ENCODE results near the gene DHRS12.

Gene DHRS12

DNA sequence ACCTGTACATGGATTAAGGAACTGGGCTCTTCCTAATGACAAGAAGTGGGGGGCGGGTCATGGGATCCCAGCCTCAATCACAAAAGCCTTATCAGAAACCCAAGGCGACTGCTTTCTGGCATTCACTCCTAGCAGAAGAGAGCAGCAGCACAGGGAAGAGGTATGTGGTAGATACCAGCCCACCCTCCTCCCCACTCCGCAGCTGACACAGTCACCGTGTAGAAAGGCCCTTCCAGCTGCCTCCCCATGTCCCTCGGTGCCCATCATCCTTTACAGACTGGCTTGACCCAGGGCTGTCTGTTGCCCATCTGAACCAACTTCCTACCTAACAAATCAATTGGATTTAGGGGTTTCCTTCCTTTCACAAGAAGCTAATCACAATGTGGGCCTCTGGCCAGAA lies 3.1 kb upstream of the DHRS12 start:
- no peak for DNase-seq (ENCODE audit: low read depth)

DNA sequence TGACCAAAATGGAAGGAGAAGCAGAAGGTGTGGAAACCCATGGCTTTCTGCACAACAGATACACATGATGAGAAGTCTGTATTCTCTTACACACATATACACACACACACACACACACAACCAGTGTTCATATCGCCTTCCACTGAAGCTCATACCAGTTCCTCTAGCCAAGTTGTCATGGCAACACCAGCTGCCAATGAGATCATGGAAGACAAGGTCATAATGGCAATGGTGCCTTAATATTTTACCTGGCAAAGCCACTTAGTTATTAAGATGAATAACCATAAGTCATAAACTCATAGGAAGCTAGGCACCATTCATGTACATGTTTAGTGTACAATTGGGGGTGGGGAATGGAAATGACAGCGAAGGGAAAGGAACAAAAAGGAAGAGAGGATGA lies 2.6 kb upstream of the DHRS12 start:
- no peak for DNase-seq (ENCODE audit: low read depth)

DNA sequence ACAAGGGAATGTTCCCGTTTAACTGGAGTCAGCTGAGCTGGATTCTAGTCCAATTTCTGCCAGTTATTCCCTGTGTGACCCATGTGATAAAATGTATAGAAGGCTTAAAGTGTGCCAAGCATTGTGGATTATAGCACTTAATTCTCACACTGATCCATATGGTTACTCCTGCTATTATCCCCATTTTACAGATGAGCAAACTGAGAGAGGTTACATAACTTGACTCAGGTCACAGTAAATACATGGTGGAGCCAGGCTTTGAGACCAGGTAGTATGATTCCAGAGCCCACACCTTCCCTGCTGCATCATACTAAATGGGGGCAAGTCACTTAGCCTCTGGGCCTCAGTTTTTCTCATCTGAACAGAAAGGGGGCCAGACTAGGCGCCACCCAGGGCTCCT lies 2.0 kb upstream of the DHRS12 start:
- DNase-seq (ENCODE audit: low read depth) = no peak

DNA sequence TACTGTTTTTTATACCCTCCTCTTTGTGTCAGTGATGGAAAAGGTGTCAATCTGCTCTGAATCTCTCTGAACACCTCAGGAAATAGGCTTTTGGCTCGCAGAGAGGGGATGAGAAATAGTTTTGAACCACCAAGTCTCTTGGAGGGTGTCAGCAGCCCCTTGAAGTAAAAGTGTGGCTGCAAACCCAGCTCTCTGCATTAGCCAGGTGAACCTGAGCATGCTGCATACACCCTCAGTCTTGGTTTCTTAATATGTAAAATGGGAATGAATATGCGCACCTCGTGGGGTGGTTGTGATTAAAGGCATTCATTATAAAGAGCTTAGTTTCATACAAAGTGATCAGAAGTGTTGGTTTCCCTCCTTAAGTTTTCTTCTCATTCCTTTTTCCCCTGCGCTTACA lies 1.4 kb upstream of the DHRS12 start:
- DNase-seq (ENCODE audit: low read depth) = no peak

DNA sequence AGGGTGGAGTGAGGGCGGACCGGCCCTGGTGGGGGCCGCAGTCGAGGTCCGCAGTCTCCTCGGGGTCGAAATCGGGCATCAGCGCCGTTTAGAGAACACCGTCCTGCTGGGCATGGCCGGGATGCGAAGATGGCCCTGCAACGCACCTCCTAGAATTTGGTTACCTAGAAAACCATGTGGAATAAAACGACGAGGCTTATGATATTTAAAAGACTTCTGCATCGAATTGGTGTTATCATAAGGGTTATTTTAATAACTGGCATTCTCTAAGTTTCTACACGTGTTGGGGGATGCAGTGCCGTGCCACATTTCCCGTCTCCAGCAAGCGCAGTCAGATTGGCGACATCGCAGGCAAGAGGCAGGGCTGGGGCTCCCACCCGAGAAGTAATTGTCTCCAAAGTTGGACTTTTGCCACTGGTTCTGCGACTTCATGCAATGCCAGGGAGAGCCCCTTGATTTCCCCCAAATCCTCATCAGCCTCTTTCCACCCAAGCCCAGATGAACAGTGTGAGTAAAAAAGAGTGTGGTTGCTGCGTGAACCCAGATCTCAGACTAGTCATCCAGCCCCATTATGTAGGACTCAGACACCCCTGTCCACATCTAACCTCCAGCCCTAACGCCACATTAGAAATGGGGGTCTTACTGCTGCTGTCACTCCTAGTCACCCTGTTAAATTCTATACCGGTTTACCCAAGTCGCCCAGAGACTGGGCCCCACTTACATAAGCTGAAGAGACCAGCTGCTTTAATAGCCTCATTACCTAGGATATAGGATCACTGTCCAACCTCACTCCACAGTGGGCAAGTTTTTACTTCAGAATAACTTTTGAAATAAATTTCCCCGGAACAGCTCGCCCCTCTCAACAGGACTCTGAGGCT lies 571 bp upstream of the DHRS12 start:
- no peak for DNase-seq (ENCODE audit: low read depth)

DNA sequence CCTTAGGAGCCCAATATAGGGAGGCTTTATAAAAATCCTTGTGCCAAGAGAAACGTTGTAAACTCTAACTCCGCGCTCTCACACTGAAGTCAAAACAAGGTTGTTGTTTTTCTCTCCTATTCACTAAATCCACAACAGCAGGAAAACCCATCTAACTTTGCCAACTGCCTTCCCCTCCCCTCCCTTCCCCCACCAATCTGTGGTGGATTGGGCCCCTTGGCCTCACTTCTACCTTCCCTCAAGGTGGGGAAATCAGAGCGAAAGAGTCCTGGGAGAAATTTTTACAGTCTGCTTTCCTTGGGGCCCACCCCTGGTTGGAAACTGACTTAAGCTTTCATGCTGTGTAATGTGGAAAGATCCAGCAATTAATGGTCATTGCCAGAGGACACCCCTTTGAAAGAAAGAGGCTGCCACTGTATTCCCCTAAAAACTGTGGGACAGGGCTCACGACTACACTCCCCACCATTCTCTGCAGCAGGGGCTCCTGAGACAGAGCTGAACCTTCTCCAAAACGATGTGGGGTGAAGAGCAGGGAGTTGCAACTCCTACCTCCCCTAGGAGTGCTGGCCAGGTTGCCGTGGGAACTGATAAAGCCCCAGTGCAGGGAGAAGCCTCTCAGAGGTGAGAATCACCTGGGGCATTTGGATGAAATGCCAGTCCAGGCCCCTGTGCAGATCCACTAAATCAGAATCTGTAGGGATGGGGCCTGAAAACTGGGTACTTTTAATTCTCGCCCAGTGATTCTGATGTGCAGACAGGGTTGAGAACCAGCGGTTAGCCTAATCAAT lies 1.1 kb downstream of the DHRS12 start:
- no peak for DNase-seq (ENCODE audit: low read depth)

DNA sequence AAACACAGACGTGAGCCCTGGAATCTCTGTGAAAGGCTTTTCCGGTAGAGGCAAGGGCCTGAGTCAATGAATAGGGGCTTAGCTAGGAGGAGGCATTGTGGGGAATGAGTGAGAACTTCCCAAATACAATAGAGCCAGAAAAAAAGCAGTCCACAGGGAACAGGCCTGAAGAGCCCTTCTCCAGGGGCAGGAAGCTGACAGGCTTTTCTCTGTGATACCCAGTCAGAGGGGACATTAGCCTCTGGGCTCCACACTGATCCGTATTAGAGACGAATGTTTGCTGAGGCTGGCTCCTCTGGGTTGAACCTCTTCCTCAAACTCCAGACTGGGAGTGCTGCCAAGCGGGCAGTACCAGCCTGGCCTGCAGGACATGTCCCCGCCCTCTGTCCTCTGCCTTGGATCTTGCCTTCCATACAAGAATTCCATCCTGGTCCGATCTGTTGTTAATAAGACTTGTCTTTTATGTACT lies 2.3 kb downstream of the DHRS12 start:
- no peak for DNase-seq (ENCODE audit: low read depth)

DNA sequence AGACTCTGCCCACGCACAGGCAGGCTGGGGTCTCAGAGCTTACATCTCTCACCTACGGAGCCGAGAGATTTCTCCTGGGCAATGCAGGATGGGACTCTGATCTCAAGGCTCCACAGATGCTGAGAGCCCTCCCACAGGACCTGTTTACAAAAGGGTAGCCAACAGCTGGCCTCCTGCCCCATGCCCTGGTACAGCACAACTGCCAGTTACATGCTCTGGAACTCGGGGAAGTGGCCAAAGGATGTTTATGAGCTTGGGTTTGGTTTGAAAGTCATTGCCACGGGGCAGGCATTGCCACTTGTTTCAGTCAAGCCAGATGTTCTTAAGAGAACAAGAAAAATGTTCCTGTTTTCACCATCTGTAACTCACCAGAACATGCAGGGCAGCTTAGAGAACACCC lies 3.5 kb downstream of the DHRS12 start:
- DNase-seq (ENCODE audit: low read depth) = no peak

DNA sequence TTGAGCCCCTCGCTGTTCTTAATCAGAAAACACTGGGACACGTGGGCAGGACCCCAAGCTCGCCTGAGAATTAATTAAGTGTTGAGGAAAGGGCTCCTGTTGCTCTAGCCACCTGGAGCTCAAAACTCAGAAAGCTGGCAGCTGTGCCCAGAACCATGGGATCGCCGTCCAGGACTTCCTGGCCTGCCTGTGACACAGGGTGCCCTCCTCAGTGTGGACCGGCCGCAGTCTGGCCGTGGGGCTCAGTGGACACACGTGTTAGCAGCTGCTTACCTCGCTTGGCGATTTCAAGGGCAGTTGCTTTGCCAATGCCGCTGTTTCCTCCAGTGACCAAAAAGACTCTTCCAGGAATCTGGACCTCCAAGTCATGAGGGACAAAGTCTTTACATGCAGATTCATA lies 4.7 kb downstream of the DHRS12 start:
- DNase-seq (ENCODE audit: low read depth) = no peak

DNA sequence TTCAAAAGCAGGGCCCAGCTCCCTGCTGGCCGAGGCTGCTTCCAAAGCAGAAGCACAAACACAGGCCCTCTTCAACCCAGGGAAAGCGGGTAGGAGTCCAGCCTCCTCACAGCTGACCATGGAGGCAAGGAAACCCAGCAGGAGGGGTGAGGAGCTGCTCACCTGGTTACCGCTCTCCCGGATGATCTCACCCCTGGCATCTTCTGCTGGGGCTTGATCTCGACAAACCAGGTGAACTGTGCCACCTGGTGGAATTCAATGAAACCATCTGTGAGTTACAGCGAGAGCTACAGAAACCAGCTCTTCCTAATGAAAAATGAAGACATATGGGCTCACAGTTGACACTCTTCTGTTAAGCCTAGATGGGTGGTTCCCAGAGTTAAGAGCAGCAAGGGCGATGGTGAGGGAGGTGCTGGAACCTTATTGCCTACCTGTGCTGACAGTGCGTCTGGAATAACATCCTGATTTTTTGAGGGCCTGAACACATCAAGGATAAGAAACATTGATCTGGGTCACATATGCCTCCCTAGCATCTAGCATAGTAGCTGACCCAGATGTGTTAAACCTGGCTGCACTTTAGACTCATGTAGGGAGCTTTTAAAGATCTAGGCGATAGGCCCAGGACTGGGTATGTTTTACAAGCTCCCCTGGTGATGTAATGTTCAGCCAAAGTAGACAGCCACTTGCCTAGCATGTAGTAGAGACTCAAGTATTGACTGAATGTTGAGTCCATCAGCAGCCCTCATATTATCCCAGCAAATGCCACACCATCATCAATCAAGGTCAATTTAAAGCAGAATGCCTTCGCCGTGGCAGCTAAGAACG lies 6.1 kb downstream of the DHRS12 start:
- peak; percentile 41 for DNase-seq (ENCODE audit: low read depth)

DNA sequence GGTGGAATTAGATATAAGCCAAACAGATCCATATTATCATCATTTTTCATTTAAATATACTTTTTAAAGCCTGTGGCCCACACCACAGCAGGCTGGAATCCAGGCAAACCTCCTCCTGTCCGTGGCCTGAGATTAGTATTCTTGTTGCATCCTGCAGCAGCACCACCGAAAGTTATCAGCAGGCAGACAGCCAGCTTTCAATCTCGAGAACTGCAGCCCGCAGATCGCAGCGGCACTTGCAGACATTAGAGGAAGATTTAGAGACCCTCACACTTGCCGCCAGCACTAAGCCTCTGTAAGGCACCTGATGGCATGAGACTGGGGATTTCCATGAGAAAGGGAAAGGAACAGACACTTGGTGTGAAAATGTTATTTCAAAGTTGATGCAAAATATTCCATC lies 7.4 kb downstream of the DHRS12 start:
- no peak for DNase-seq (ENCODE audit: low read depth)

DNA sequence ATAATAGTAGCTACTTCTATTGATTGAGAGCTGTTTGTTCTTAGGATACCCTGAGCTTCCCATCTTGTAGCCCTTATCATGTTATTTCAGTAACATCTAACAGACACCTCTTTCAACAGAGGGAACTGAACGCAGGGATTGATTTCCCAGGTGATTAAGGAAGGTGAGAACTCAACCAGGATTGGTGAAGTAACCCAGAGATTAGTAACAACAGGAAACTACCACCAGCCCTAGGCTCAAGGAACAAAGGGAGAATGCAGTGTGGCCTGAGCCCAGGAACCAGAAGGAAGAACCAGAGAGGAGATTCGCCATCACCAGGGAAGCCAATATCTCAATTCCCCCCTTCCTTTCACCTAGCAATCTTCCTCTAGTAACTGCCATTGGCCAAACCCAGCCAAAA lies 8.5 kb downstream of the DHRS12 start:
- DNase-seq (ENCODE audit: low read depth) = no peak

DNA sequence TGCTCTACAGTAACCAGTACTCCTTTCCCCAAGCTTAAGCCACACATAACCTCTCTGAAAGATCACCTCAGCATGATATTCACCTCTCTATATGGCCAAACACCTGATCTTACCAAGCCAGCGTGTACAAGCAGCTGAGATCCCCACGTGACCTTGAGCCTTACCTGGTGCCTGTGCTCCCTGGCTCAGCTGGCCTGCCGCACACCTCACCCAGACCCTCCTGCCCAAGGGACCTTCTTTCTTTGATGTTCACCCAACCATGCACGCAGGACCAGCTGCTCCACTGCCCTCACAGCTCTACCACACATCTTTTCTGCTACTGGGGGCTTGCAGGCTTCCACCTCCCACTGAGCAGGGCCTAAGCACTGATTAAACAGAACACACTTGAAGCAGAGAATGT lies 9.0 kb downstream of the DHRS12 start:
- no peak for DNase-seq (ENCODE audit: low read depth)

DNA sequence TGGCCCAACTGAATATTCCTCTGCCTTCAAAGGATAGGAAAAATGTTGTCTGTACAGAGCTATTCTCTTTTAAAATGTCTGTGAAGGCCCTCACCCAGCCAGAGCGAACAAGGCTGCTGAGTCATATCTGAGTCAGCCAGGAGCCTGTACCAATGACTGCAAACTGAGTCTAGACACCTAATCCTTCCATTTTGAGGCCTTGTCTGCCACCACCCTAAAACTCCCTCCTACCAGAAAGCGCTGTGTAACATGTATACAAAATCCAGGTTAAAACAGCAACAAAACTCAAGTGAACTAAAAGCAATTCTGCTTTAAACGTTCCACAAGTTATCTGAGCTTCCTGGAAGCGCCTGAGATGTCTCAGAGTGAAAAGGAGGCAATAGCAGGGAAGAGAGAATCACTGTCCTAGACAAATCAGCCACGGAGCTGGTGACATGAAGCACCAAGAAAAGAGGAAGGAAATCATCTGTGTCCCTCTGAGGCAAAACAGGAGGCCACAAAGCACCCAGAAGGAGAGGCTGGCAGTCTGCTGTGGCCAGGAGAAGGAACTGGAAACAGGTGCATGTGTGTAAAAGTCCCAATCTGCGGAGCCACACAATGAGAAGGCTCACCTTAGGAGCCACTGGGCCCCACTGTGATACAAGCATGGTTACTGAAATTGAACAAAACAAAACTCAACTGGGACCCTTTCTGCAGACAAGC lies 10.2 kb downstream of the DHRS12 start:
- no peak for DNase-seq (ENCODE audit: low read depth)

DNA sequence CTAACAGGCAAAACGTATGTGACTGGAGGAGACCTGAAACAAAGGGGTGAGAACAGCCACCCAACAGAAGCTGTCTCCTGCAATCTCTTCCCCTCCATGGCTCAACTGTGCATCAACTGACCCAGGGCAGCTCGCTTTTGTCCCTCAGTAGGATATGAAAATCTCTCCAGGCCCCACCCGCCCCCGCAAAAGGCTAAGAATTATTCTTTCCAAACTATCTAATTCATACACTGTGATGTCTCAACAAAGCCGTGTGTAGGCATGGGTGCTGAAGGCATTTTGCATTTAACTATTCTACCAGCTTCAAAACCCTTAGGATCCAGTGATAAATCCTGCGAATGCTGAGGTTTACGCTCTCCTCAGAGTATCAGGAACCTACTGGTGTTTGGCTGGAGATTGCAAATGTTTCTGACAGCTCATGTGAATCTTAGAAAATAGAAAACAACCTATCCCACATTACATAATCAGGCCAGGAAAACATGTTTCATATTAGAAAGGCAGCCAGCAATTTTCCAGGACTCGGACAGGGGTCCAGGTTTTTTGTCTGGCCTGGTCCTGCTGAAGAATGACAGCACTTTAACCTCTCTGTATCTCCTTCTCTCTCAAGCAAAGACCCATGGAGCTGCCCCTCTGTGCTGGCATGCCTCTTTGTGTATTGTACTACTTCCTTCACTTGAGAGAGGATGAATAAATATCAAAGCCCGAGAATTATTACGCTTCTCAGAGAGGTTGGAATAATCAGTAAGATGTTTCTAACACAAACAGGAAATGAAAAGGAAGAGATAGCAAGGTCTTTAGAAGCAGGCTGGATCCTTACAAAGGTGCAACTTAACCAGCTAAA lies 17.3 kb downstream of the DHRS12 start:
- DNase-seq (ENCODE audit: low read depth) = no peak

DNA sequence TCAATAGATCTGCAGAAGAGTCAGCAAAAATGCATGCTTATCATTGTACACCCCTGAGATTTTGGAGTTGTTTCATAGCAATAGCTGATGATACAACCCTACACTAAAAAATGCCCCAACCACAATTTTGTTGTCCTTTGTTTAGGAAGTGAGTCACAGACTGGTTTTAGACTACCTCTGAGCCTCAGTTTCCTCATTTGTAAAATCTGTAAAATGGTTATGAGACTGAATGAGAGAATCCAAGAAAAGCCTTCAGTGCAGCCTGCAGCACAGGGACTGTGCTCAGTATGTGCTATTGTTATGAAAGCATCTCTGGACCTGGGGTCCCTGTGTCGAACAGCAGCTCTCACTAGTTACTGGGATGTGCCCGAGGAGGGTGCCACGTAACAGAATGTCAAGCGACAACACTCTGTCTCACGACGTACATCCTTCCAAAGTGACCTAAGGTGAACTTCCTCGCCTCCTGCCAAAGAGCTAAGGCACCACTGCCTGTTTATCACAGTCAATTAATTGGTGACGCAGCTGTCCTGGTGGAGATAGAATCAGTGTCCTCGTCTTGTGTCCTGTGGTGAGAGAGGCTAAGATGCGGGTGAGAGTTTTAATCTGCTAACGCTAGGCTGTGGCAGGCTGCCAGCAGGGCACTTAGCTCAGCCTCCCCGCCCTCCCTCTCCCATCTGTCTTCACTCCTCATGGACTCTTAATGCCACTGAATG lies 18.1 kb downstream of the DHRS12 start:
- DNase-seq (ENCODE audit: low read depth) = no peak

DNA sequence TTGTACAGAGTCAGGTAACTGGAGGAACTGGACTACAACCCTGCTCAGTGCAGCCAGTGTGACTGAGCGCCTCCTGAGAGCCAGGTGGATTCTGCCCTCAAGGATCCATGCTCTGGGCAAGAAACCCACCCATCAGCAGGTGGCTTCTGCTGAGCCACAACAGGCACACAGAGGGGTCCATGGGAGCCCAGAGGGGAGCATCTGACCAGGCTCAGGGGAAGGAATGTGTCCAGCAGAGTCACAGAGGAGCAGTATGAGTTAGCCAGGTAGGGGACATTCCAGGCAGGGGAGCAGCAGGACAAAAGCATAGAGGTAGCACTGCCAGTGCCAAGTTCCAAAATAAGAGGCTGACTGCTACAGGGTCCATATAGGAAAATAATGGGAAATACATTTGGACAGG lies 19.9 kb downstream of the DHRS12 start:
- DNase-seq (ENCODE audit: low read depth) = no peak

DNA sequence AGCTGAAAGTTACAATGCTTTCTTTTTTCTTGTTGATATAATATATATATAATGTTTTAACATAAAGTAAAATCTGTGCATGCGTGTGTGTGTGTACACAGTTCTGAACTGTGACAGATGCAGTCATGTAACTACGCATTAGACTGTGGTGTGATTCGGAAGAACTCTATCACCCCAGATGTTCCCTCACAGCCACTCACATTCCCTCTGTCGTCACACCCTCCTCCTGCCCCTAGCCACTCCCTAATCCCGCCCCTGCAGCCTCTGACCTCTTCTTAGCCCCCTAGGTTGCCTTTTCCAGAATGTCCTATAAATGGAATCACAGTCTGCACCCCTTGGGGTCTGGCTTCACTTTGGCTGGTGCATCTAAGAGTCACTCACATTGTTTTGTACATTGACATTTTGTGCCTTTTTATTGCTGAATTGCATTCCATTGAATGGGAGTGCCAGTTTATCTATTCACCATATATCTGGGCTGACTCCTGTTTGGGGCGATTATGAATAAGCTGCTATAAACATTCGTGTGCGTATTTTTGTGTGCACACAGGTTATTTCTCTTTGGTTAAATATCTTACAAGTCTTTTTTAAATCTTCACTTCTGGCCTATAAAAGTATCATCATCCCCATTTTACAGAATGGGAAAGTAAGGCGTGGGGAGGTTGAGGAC lies 20.4 kb downstream of the DHRS12 start:
- no peak for DNase-seq (ENCODE audit: low read depth)

DNA sequence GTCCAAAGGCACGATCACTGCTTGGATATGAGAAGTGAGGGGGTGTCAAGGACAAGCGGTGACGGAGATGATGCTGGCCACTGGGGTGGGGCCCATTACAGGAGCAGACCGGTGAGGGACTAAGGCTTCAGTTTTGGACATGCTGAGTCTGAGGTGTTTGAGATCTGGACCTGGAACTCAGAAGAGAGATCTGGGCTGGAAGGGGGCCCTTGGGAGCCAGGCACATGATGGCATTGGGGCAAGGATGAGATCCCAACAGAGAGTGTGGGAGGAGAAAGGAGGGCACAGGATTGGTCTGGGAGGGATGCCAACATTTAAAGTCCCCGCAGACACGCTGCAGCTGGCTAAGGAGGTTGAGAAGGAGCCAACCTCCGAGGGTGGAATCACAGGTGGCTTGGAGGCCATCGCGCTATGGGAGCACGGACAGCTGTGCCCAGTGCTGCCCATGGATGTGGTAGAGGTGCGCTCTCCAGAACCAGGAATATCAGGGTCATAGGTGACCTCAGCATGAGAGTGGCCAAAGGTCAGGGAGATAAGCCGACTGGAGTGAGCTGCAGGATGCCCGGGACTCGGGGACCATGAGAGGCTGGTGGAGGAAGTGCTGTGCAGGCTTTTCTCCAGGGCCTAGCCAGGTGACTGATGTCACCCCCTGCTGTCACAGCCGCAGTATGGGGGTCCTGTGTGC lies 21.8 kb downstream of the DHRS12 start:
- DNase-seq (ENCODE audit: low read depth) = no peak
